NCI-H146 treated with DMSO at 0.1 percent for 48 hours (cell line): ENCODE data around the gene NMRAL1.

Experiments
- DNase-seq: peaks from one replicate; lab custom pipeline; 2025; ENCODE audit not compliant: unreplicated experiment; lab: John Stamatoyannopoulos, UW

NMRAL1 gene

DNA sequence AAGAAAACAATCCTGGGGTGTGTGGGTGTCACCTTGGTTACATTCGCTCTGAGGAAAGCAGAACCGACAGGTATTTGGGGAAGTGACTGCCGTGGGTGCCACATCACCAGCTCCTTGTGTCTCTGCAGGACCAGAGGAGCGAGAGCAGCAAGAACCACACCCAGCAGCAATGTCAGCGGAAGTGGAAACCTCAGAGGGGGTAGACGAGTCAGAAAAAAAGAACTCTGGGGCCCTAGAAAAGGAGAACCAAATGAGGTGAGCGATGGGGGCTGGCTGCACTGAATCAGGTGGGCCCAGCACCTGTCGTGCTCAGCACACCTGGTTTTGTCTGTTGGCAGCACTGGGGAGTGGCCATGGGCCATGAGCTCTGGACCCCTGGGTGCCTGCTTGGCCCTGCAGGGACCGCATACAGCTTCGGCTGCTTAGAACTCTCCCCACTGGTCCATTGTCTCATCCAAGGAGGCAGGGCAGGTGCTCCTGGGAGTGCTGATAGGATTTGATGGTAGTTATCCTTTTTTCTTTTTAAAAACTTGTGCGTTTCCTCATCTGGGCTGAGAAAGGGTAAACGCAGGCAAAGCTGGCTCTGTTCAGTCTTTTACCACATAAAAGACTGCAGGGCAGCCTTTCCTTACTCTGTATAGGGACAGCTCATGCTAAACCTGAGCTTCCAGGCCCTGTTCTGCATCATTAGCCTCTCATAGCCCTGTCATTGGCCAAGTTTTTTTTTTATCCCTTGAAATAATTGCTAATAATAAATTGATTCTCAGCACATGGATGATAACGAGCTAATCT lies 31.1 kb upstream of the NMRAL1 start:
- no peak for DNase-seq

DNA sequence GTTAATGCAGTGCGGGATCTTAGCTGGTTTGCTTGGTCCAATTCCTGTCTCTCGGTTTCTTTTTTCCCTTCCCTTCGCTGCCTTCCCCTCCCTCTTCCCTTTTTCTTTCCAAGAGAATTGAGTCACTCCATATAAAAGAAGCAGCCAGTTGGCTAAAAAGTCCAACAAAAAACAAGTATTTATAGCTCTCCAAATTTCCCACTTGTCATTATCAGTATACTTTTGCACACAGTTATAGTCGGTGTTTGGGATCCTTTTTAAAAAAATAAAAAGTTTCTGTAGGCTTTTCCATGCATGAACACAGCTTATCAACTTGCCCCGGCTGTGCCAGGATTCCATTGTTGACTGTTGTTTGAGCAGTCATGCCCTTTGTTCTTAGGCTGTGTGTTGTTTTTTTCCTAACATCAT lies 26.6 kb upstream of the NMRAL1 start:
- DNase-seq = no peak

DNA sequence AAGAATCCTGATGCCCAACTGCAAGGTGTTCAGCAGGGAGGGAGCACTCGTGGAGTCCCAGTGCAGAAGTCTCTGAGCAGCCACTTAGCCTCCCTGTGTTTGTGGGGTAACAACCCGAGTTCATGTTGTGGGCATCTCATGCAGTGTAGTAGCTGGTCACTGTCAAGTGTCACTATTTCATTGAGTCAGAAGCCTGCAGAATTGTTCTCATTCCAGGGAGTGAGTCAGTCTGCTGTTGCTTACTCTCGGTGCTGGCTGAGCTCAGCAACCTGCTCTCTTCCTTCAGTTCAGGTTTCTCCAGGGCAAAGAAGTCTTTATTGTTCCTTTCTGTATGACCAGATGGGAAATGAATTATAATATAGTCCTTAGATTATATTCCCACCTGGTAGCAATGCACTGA lies 25.8 kb upstream of the NMRAL1 start:
- DNase-seq = no peak

DNA sequence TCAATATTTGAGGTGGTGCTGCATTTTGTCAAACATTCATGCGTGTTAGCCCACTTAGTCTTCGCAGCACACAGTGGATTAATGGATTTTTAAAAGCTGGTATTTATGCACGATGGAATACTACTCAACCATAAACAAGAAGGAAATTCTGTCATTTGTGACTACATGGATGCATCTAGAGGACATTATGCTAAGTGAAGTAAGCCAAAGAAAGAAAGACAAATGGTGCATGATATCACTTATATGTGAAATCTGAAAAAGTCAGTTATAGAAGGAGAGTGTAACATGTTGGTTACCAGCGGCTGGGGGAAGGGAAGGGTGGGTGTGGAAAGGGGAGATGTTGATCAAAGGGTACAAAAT lies 24.8 kb upstream of the NMRAL1 start:
- DNase-seq = no peak

DNA sequence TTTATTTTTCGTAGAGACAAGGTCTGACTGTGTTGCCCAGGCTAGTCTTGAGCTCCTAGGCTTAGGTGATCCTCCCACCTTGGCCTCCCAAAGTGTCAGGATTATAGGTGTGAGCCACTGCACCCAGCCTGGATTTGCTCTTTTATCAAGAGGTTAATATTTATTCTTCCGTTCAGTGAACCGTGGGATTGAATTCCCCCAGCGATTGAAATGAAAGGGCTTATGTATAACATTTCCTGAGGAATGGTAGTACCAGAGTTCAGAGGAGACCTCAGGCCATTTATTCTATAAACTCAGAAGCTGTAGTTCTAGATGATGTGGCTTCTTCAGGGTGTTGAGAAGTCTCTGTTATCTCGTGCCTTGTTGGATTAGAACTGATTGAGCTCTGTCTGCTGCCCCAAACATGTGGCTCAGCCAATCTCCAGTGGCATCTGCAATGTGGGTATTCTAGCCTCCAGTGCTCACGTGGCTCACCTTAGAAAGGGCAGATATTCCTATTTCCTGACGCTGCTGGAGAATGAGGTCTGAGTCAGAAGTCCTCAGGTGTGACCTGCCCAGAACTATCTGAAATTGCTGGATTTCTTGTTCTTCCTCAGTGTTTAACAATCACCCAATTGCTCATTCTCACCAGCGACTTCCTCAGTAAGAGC lies 24.2 kb upstream of the NMRAL1 start:
- DNase-seq = no peak

DNA sequence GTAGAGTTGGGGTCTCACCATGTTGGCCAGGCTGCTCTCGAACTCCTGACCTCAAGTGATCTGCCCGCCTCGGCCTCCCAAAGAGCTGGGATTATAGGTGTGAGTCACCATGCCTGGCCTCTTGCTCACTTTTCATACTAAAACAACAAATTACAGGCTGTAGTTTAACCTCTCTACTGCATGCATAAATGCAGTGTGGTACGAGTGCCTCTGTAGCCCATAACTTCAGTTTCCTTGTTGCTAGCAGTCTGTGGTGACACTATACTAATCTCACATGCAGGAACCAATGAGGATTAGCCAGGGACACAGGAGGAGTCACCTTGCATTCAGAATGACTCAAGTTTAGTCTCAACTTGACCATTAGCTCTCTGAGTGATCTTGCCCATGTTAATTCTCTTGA lies 21.9 kb upstream of the NMRAL1 start:
- no peak for DNase-seq

DNA sequence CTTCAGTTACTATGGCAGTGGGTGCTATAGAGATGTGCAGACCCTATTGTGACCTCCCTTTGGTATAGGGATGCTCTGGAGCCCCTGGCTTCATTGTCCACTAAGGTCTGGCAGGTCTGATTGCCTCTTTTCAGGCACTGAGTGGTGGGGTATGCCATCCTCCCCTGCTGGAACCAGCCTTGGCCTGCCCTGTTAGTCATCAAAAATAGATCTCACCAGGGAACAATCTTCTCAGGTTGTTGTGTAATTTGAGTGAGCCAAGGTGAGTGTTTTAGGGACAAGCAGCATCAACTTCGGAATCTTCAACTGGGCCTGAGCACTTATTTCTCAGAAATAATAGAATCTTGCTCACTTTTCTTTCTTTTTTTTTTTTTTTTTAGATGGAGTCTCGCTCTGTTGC lies 21.3 kb upstream of the NMRAL1 start:
- no peak for DNase-seq

DNA sequence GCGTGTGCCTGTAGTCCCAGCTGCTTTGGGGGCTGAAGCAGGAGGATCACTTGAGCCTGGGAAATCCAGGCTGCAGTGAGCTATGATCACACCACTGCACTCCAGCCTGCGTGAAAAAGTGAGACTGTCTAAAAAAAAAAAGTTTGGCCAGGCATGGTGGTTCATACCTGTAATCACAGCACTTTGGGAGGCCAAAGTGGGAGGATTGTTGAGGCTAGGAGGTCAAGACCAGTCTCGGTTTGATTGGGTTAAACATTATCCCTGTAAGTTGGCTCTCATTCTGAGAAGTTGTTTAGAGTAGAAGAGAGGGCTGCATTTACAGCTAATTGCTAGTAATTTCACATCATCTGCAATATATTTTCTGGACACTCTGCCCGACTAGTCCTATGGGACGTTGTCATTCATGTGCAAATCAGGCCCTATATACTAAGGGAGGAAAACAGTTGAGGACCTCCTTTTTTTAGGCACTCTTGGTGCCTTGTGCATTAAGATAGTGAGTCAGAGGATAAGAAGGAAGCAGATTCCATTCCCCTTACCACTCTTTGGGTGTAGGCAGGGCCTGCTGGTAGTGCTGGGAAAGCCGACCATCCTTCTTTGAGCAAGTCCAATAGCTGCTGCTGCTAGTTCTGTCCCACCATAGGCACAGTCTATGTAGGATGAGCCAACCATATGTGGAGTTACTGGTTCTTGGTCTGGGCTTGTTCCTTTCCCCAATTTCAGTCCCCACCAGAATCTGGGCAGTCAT lies 20.5 kb upstream of the NMRAL1 start:
- no peak for DNase-seq

DNA sequence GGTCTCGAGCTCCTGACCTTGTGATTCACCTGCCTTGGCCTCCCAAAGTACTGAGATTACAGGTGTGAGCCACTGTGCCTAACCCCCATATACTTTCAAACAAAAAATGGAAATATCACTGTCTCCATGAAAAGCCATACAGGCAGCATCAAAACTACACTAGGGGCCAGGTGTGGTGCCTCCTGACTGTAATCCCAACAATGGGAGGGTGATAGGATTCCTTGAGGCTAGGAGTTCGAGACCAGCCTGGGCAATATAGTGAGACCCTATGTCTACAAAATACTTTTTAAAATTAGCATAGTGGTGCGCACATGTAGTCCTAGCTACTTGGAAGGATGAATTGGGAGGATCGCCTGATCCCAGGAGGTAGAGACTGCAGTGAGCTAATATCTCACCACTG lies 17.5 kb upstream of the NMRAL1 start:
- no peak for DNase-seq

DNA sequence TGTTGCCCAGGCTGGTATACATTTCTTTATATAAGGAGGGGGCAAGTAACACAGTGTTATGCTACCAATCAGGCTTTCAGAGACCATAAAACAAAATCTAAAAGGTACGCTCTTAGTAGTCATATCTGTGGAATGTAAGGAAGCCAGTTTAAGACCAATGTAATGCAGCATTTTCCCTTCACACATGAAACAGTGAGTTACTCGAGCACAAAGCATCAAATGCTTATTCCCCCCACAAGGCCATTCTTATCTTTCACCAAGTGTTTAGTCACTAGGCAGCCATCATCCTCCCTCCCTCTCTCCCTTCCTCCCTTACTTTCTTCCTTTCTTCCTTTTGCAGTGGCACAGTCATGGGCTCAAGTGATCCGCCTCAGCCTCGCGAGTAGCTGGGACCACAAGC lies 14.6 kb upstream of the NMRAL1 start:
- DNase-seq = no peak

DNA sequence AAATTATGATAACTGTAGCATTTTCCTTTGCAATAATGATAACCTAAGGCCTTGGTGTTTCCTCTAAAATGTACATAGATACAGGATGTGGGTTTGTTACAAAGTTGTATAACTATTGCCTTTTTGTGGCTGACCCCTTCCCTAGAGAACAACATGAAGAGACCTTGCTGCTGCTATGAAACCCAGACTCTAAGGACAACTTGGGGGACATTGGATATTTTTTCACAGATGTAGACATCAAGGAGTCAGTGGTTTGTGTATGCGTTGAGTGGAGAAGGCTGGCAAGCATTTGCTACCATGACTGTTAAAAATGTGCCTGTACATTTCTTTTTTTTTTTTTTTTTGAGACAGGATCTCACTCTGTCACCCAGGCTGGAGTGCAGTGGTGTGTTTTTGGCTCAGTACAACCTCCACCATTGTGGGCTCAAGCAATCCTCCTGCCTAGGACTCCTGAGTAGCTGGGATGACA lies 14.1 kb upstream of the NMRAL1 start:
- no peak for DNase-seq

DNA sequence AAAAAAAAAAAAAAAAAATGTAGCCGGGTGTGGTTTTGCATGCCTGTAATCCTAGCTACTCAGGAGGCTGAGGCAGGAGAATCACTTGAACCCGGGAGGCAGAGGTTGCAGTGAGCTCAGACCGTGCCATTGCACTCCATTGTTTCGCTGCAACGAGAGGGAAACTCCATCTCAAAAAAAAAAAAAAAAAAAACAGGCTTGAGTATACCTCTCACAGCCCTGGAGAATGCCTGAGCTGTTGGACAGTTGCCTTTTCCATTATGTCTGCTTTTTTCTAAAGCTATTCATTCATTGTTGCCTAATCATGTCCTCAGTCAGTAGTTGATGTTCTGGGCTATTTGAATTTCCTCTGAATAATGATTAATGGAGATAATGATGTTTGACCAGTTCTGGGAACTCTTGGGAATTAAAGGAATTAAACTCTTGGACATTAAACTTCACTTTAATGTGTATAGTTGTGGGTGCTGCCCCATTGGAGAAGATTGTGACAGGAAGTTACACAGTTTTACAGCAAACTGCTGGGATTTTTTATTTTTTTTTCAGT lies 13.6 kb upstream of the NMRAL1 start:
- DNase-seq = no peak

DNA sequence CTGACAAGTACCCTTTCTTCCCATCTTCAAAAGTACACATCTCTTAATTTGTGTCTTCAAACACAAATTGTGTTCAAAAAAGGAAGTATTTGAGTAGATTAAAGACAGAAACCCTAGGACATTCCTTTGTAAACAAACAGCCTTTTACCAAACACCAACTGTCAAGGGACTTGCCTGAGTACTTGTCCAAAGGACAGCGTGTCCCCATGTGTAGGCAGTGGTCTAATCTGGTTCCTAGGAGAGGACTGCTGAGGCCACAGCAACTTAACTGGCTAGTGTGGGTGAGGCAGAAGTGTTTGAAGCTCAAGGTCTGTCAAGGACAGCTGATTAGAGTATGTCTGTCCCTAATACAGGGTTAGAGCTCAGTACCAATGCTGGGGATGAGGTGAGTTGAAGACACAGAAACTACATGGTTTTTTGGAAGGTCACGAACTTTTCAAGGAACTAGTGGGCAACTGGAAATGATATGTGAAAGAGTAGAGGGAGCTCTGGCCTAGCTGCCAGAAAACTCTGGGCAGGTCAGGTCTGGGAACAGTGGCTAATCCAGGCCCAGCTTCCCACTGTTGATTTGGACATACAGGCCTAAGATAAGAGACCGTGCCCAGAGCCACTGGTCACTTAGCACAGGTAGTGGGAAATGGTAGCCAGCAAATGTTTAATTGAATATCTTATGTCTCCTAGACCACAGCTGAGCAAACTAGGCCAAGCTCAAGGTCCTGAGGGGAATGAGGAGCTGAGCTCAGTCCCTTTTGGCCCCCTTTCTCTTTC lies 11.9 kb upstream of the NMRAL1 start:
- DNase-seq = no peak

DNA sequence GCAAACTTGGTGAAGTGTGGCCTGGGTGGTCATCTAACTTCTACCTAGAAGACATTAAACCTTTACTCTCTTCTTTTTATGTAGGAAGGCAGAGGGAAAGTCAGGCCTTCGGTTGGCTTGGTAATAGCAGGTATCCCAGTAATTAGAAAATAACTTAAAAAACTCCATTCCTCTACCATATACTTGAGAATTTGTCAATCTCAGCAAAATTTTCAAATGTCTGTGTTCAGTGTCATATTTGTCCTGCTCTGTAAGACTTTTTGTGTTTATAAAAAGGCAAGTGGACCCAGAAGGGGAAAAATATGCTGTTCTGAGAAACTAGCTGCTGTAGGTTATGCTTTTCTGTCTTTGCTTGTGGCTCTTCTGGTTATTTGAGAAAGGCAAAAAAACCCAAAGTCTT lies 7.5 kb upstream of the NMRAL1 start:
- no peak for DNase-seq

DNA sequence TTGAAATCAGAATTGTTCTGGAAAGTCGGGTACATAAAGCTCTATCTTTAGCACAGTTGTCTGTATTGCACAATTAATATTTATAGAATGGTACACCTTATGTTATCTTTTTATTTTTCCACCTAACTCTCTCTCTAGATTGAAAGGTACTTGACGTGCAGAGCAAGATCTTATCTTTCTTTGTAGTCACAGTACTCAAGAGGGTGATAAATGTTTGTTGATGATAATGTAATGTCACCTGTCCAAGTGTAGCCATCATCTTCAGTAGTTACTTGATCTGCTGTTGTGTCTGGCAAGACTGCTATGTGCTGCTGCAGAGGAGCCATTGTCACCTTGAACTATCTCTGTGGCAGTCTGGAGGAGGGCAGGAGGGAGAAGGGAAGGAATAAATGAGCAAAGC lies 7.1 kb upstream of the NMRAL1 start:
- no peak for DNase-seq

DNA sequence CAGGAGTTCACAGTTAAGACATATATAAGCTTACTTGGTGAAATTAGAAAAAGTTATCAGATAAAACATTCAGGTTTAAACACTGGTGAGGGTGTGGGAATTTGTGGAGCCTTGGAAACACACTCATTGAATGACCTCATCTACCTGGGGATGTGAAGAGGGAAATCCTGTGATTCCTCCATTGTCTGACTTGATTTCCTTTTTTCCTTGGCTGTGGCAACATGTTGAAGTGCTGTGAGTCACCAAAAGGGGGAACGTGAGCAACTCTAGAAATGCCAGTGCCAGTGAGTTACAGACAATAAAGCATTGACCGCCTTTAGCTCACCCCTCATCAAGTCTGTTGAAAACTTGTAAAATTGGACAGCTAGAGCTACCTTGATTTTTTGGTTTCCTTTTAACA lies 3.5 kb upstream of the NMRAL1 start:
- no peak for DNase-seq

DNA sequence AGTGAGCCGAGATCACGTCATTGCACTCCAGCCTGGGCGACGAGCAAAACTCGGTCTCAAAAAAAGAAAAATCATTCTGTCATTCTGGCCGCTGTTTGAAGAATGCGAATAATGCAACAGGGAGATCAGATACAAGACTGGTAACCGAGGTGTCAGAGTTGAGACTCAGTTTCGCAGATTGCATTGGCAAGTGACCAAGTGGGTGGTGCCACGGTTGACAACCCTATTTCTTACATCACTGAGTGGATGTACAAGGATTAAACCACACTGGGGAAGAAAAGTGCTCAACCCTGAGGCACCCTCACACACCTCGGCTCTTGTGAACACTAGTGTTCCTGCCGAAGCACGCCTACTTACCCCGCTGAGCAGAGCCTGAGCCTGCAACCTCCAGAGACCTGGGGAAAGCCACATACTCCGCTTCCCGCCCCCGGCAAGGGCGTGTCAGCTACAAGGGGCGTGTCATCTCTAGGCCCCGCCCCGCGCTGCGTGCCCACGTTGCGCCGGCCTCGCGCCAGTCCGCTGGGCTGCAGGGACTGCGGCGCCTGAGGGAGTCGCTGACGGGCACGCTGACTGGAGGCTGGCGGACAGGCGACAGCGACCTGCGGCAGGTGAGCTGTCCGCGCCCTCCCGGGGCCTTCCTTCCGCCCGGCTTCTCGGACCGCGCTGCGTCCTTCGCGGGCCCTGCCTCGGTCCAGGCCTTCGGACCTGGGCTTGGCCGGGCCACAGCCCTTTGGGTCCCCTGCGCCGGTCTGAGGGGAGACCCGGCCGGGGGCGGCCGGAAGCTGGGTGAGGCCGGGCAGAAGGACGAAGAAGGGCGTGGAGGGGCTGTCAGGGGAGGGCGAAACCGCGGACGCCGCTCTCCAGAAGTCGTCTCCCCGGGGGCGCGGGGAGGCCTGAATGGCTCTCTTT lies 1.7 kb upstream of the NMRAL1 start, which contains the start of gene HMOX2:
HMOX2 (plus strand) TSS at position 519 of the 909 bp plus-strand sequence. CDS start 29,127 bp downstream, outside the sequence.
- DNase-seq = peak; percentile 92

DNA sequence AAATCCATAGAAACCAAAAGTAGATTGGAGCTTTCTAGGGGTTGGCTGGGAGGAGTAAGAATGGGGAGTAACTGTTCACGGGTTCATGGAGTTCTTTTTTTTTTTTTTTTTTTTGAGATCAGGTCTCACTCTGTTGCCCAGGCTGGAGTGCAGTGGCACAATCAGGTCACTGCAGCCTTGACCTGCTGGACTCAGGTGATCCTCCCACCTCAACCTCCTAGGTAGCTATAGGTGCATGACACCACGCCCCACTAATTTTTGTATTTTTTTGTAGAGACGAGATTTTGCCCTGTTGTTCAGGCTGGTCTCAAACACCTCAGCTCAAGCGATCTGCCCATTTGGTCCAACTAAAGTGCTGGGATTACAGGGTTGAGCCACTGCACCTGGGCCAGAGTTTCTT lies 1.5 kb downstream of the NMRAL1 start:
- DNase-seq = no peak

DNA sequence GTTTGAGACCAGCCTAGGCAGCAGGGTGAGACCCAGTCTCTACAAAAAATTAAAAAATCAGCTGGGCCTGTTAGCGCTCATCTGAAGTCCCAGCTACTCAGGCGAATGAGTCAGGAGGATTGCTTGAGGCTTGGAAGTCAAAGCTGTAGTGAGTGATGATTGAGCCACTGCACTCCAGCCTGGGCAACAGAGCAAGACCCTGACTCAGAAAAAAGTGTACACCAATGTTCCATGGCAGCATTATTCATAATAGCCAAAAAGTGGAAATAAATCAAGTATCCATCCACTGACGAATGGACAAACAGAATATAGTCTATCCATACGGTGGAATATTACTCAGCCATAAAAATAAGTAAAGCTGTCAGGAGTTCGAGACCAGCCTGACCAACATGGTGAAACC lies 2.6 kb downstream of the NMRAL1 start:
- no peak for DNase-seq

DNA sequence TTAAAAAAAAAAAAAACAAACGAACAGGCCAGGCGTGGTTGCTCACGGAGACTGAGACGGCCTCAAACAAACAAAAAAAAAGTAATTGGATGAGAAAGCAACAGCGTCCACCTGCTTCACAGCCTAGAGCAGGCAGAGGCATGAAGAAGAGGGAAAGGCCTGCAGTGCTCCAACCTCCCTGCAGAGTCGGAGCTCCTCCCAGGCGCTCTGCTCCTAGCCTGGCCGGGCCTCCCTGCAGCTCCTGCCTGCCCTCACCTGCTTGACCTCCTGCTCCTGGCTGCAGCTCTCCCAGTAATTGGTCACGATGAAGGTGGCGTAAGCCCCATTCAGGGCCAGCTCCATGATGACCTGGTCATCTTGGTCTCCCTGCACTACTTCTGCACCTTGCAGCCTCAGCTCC lies 5.5 kb downstream of the NMRAL1 start:
- no peak for DNase-seq
